Spleen (tissue), 7 donors: ENCODE results near the gene ABLIM3.

Experiments
- POLR2A ChIP-seq, 3 donors: fragments of 450-650 bp; IDR thresholded peaks; one replicate each; pipeline ENCODE4 v1.5.1; 2017; ENCODE audit warnings: antibody characterized with exemption in 3 of 3, mild to moderate bottlenecking in 1 of 3
- POLR2AphosphoS5 ChIP-seq, 3 donors: sonication (generic); formaldehyde crosslinking; IDR thresholded peaks; one replicate each; pipeline ENCODE4 v1.5.1; 2017; ENCODE audit warnings: antibody characterized with exemption in 3 of 3
- TF ChIP-seq, protein P1 (sequence below), 11 experiments: fragments of 200-600 bp in 7 of 11; fragments of 450-650 bp in 4 of 11; sonication (generic) in 4 of 11; IDR thresholded peaks in 8 of 11; conservative IDR thresholded peaks in 3 of 11; 1 replicate in 7 of 11; 2 replicates in 4 of 11; pipeline versions ENCODE4 v1.4.0 to v1.8.0; 2016 to 2021; ENCODE audit warnings: antibody characterized with exemption in 11 of 11, inconsistent platforms in 4 of 11, mild to moderate bottlenecking in 1 of 11
- donor health status: DM: no; HTN: no; CAD: no; lungs with moderate emphysema.
- donor health status: DM: no; HTN: no; CAD: no.
- donor health status: DM: no; HTN: no; CAD: no.

DNA sequence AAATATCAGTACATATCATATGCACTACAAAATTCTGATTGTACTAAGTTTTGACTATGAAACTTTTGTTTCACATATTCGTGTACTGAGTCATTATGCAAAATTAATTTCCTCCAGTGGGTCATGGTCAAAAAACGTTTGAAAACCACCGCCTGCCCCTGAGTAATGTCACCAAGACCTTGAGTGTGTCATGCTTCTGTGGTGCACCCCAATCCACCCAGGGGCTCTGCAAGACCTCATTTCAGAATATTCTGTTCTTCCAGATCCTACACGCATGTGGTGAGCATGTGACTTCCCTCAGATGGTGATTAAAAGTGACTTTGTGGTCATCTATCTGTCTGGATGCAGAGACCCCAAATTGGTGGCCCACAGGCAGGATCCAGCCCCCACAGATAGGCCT lies 31.0 kb downstream of the ABLIM3 start:
- TF ChIP-seq, protein P1, sequence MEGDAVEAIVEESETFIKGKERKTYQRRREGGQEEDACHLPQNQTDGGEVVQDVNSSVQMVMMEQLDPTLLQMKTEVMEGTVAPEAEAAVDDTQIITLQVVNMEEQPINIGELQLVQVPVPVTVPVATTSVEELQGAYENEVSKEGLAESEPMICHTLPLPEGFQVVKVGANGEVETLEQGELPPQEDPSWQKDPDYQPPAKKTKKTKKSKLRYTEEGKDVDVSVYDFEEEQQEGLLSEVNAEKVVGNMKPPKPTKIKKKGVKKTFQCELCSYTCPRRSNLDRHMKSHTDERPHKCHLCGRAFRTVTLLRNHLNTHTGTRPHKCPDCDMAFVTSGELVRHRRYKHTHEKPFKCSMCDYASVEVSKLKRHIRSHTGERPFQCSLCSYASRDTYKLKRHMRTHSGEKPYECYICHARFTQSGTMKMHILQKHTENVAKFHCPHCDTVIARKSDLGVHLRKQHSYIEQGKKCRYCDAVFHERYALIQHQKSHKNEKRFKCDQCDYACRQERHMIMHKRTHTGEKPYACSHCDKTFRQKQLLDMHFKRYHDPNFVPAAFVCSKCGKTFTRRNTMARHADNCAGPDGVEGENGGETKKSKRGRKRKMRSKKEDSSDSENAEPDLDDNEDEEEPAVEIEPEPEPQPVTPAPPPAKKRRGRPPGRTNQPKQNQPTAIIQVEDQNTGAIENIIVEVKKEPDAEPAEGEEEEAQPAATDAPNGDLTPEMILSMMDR (IDR thresholded peaks at IDR 0.05 in 8 of 11, conservative IDR thresholded peaks at IDR 0.05 in 3 of 11), result no peak
- TF ChIP-seq POLR2A (IDR thresholded peaks at IDR 0.05) (no peak), POLR2AphosphoS5 (IDR thresholded peaks at IDR 0.05) (no peak)
